Activated T-cell treated with anti-CD3 and anti-CD28 coated beads for 4 hours (primary cell): ENCODE results near the gene SFI1.
"Not testable (repeated sequence)": the region's sequence is repeated elsewhere in the genome, so short reads cannot be mapped to it uniquely, and the experiment has no call there.

ENCODE experiments used
- DNase-seq: peaks from one replicate; pipeline ENCODE4 v3.0.0-alpha.2; 2020

SFI1 gene, protein sequence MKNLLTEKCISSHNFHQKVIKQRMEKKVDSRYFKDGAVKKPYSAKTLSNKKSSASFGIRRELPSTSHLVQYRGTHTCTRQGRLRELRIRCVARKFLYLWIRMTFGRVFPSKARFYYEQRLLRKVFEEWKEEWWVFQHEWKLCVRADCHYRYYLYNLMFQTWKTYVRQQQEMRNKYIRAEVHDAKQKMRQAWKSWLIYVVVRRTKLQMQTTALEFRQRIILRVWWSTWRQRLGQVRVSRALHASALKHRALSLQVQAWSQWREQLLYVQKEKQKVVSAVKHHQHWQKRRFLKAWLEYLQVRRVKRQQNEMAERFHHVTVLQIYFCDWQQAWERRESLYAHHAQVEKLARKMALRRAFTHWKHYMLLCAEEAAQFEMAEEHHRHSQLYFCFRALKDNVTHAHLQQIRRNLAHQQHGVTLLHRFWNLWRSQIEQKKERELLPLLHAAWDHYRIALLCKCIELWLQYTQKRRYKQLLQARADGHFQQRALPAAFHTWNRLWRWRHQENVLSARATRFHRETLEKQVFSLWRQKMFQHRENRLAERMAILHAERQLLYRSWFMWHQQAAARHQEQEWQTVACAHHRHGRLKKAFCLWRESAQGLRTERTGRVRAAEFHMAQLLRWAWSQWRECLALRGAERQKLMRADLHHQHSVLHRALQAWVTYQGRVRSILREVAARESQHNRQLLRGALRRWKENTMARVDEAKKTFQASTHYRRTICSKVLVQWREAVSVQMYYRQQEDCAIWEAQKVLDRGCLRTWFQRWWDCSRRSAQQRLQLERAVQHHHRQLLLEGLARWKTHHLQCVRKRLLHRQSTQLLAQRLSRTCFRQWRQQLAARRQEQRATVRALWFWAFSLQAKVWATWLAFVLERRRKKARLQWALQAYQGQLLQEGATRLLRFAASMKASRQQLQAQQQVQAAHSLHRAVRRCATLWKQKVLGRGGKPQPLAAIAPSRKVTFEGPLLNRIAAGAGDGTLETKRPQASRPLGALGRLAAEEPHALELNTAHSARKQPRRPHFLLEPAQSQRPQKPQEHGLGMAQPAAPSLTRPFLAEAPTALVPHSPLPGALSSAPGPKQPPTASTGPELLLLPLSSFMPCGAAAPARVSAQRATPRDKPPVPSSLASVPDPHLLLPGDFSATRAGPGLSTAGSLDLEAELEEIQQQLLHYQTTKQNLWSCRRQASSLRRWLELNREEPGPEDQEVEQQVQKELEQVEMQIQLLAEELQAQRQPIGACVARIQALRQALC

DNA sequence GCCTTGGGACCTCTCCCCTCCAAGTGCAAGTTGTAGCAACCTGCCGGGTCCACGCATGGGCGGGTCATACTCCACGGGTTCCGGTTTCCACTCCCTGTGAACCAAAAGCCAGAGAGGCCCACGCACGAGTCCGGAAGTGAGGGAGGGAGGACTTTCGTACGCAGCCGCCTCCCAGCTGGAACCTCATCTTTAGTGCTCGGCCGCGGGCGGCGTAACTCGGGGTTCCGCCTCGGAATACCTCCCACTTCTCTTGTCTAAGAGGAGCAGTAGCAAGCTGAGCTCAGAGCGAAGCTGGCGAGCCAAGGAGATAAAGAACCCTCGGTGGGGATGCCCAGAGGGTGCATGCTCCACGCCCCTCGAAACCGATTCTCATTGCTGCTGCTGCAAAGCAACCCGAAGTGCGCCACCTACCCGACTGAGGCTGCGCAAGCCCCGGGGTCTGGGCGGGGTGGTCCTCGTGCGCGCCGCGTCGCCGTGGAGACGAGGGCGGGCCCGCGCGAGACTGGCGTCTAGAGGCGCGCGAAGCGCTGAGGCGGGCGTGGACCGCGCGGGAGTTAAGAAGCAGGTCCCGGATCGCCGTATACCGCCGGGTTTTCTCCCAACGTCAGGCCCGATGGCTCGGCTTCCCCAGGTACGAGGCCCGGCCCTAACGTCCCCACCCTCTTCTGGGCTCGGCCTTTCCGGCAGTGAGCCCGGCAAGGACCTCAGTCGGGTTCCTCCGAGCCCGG lies at the start of gene SFI1:
SFI1 (plus strand) TSS at position 530 of the 728 bp plus-strand sequence. CDS start 11,749 bp downstream, outside the sequence.
- peak; percentile 94 for DNase-seq

DNA sequence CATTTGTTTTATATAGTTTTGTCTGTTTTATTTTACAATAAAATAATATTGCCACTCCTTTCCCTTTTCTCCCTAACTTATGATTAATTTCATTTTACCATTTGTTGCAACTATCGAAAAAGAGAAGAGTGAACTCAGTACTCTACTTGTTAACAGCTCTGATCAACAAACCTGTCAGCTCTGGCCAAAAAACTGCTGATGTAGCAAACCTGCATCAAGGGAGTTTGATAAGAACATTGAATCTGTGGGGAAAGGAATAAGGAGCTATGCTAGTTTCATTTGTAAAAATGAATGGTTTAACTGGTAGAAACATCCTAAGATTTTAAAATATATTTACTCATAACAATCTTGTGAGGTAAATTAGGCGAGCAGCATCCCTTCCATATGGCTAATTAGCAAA lies 49.6 kb upstream of the SFI1 start:
- DNase-seq: no peak

- DNase-seq: no peak
Observed at GRCh38 chr22:31447337-31447736, 49.0 kb upstream of the SFI1 start.

DNA sequence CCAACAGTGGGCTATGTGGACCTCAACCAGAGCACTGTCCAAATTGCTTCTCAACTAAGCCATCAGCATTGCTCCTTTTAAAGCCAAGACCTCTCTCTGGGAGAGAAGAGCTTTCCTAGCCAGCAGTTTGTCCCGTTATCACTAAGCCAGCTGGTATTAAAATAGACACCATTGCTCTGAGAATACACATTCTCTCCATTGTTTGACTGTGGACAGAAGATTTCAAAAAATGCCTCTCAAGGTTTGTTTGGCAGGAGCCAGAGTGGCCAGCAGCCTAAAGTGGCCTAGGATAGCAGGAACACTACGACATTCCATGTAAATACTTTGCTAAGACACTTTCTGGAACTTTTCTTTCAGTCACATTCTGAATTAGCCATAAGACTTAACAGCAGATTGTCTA lies 48.0 kb upstream of the SFI1 start:
- no peak for DNase-seq

DNA sequence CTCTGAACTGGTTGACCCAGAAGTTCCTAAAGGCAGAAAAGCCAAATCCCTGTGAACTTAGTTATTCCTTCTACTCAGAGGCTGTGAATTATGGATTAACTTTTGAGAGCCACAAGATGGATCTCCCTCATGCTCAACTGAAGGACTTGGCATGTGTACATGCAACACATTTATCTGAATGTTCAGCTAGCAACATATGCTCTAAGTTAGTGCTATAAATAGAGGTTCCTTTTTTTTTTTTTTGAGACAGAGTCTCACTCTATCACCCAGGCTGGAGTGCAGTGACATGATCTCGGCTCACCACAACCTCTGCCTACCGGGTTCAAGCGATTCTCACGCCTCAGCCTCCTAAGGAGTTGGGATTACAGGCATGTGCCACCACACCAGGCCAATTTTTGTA lies 46.8 kb upstream of the SFI1 start:
- DNase-seq: no peak

DNA sequence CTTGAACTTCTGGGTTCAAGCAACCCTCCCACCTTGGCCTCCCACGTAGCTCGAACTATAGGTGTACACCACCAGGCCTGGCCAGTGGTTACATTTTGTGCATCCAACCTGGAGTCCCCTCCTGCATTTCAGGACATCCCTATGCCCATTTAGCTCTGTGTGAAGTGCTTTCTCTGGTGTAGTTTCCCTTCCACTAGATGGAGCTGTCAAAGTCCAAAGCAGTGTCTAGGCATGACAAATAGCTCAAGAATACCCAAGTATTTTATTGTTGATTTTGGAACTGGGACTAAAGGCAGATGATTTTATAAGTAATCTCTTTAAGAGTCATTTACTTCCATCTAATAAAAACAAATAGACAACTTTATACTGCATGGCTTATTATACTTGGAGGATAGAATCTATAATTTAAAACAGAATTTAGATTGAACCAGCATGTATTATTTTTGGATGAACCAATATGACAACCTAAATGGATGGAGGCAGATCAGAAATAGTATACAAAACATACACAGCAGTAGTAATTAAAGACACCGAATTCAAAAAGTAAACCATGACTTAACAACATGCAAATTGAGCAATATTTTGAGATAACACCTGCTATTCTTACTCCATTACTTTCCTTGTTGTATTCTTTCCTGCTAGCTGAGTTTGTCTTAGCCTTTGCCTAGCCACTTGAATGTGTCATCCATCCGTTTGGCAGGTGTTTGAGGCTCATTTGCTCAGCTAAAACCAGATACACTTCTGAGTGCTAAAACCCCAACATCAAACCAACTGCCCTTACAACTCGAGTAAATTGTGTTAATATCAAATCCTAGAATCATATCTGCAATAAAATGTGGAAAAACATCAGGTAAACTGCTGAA lies 44.4 kb upstream of the SFI1 start:
- no peak for DNase-seq

DNA sequence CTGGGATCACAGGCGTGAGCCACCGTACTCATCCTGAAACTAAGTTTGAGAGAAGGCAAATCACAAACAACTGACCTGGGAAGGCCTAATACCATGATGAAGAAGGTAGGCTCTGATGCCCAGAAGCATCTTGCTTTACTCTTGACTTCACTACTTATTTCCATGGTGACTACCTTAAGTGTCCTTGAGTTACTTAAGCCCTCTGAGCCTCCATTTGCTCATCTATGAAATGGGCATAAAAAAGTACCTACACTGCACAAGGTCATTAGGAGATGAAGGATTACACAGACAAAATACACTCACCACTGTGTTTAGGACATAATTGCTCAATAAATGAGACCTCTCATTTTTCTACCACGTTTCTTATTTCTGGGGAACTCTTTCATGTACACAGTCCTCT lies 34.6 kb upstream of the SFI1 start:
- DNase-seq: no peak

- DNase-seq: no peak
Observed at GRCh38 chr22:31465307-31465706, 31.0 kb upstream of the SFI1 start.

DNA sequence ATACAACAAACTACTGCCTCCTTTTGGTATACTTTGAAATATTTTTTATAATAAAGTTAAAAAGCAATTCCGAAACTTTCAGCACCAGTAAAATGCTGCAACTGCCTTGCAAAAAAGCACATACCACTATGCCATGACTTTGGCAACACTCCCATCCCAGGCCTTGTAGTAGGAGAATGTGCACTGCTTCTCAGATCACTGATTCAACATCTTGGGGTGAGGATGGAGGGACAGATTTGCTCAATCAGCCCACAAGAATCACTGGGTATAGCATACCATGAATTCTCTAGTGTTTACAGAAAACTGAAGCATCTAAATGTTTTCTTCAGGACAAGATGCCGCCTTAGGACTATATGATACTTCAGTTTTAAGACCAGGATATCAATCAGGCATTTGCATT lies 21.6 kb upstream of the SFI1 start:
- no peak for DNase-seq

DNA sequence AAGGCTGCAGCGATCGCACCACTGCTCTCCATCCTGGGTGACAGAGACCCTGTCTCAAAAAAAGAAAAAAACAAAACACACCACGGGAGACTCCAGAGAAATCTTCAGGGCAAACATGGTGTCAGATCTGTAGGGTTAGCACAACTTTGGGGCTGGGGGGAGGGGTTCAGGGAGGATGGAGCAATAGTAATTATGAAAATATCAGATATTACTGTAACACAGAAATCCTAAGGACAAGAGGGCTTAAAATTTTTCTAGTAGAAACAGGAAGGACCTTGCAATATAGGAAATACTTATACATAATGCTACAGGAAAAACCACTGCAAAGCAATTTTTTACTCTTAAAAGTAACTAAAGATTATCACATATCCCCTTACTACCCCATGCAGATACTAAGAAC lies 20.5 kb upstream of the SFI1 start:
- DNase-seq: no peak

- no peak for DNase-seq
Observed at GRCh38 chr22:31477329-31477728, 19.0 kb upstream of the SFI1 start.

DNA sequence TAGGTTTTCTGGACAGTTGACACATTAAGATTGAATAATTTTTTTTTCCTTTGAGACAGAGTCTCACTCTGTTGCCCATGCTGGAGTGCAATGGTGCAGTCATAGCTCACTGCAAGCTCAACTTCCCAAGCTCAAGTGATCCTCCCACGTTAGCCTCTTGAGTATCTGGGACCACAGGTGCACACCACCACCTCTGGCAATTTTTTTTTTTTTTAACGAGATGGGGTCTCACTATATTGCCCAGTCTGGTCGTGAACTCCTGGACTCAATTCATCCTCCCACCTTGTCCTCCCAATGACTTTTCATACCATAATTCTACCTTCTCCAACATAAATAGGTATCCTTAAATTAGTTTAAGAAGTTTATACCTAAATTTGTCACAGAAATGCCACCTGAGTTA lies 15.2 kb upstream of the SFI1 start:
- no peak for DNase-seq

DNA sequence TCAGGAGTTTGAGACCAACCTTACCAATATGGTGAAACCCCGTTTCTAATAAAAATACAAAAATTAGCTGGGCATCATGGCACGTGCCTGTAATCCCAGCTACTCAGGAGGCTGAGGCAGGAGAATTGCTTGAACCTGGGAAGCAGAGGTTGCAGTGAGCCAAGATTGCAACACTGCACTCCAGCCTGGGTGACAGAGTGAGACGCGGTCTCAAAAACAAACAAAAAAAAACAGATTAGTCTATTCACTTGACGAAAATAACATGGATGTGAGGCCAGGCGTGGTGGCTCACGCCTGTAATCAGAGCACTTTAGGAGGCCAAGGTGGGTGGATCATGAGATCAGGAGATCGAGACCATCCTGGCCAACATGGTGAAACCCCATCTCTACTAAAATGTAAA lies 13.9 kb upstream of the SFI1 start:
- not testable (repeated sequence) for DNase-seq

- DNase-seq: not testable (repeated sequence)
Observed at GRCh38 chr22:31486369-31486768, 10.0 kb upstream of the SFI1 start.

DNA sequence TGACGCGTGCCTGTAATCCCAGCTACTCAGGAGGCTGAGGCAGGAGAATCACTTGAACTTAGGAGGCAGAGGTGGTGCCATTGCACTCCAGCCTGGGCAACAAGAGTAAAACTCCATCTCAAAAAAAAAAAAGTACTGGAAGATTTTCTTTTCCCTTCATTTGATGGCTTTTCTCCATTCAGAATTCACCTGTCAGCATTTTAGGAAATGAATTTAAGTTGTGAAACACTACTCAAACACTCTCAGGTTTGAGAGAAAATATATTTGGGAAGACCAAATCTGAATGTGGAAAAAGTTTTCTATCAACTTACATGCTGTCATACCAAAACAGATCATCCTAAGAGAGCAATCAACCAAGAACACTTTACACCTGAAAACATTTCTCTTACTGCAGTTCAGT lies 9.4 kb upstream of the SFI1 start:
- no peak for DNase-seq

DNA sequence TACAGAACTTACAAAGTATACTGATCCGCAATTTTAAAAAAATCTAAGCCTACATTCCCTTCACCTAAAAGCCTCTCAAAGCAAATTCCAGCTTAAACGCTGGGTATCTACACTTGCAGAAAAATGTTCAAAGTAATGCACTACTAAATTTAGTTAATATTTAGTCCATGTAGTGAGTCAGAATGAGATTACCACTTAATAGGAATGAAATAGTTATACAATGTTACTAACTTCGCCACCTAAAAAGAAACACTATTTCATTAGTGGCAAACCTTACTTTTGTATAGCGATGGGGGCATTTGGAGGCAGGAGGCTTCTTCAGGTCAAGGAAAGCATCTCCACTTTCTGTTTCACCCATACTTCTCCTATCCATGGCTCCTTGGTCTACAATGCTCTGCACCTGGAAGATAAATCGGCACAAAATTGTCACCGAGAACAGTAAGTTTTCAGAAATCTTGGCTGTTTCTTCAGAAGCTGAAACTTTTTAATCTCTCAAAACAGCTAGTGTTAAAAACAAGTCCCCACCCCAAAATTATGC lies 7.9 kb upstream of the SFI1 start:
- DNase-seq: no peak

DNA sequence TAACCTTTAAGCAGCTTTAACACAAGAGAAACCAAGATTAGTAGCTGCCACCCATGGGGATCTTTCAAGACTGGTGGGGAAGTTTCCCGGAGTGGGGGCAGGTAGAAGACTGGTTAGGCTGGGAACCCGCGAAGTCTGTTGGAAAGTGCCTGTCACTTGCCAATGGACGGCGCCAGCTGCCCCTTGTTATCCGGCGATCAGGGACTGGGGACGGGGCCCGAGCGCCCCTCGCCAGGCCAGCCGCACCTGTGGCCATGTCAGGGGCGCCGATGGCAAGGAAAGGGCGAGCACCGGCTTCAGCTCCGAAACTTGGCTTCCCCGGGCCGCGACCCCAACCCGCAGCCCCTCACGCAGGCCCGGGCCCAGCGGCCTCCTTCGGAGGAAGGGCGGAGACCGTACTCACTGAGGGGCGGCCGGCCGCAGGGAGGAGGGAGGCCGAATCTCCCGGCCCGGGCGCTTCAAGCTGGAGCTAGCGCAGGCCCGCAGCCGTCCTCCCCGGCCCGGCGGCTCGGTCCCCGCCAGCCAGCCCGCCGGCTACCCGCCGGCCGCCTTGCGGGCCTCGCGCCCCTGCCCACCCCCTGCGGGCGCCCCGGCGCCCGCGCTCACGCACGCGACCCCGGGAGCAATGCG lies 7.2 kb upstream of the SFI1 start:
- DNase-seq: no peak

GRCh38 chr22:31489632-31490495 lies 6.5 kb upstream of the SFI1 start, which contains the start of gene EIF4ENIF1:
Gene EIF4ENIF1 (minus strand): TSS chr22:31489842. CDS start chr22:31488718, 1,124 bp downstream.
- DNase-seq: peak; percentile 71

GRCh38 chr22:31490496-31490925 lies 5.8 kb upstream of the SFI1 start:
- DNase-seq: peak; percentile 36
